Activated CD4-positive, CD25-positive, alpha-beta regulatory T cell treated with anti-CD3 and anti-CD28 coated beads, Interleukin-2, amount 50 U/mL, for 24 hours (primary cell): ENCODE measurements around the gene SCAP.

Experiments used
- ATAC-seq, 2 donors: fragments of 150-1000 bp; cut with Tn5 transposase; one replicate each; pipeline ENCODE4 v1.10.0; 2021; ENCODE audit warnings: mild to moderate bottlenecking in 1 of 2, moderate library complexity in 1 of 2

SCAP gene

DNA sequence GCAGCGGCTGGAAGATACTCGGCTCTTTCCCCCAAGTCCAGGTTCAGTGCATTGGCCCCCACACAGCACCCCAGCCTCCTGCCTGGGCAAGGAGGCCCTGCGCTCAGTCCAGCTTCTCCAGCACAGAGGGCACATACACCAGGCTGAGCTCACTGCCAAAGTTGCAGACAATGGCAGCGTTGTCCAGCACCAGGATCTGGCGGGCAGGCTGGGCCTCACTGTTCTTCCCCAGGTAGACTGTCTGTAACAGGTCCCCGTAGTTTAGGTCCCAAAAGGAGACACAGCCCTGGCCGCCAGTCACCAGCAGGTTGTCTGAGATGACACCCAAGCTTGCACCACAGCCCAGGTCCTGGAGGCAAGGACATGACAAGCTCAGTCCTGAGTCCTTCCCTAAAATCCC lies 62.0 kb downstream of the SCAP start:
- ATAC-seq: no peak

GRCh38 chr3:47412842-47413520 lies 62.8 kb downstream of the SCAP start:
- no peak for ATAC-seq

- no peak for ATAC-seq
Observed at GRCh38 chr3:47412453-47412756, 63.3 kb downstream of the SCAP start.

GRCh38 chr3:47411696-47412452 lies 63.9 kb downstream of the SCAP start:
- no peak for ATAC-seq

GRCh38 chr3:47410801-47411646 lies 64.7 kb downstream of the SCAP start:
- no peak for ATAC-seq

DNA sequence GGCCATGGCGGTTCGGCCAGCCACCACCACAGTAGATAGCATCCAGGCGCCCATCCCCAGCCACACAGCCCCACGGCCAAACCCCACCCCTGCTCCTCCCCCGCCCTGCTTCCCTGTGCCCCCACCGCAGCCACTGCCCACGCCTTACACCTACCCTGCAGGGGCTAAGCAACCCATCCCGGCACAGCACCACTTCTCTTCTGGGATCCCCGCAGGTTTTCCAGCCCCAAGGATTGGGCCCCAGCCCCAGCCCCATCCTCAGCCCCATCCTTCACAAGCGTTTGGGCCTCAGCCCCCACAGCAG lies 65.4 kb downstream of the SCAP start:
- no peak for ATAC-seq

DNA sequence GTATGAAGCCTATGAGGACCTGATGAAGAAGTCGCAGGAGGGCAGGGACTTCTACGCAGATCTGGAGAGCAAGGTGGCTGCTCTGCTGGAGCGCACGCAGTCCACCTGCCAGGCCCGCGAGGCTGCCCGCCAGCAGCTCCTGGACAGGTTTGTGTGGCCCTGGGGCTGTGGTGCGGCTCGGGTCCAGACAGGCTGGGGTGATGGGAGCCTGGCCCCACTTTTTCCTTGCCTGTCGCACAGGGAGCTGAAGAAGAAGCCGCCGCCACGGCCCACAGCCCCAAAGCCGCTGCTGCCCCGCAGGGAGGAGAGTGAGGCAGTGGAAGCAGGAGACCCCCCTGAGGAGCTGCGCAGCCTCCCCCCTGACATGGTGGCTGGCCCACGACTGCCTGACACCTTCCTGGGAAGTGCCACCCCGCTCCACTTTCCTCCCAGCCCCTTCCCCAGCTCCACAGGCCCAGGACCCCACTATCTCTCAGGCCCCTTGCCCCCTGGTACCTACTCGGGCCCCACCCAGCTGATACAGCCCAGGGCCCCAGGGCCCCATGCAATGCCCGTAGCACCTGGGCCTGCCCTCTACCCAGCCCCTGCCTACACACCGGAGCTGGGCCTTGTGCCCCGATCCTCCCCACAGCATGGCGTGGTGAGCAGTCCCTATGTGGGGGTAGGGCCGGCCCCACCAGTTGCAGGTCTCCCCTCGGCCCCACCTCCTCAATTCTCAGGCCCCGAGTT lies 65.9 kb downstream of the SCAP start:
- no peak for ATAC-seq

GRCh38 chr3:47409284-47409683 lies 66.5 kb downstream of the SCAP start:
- no peak for ATAC-seq

- ATAC-seq: no peak
Observed at GRCh38 chr3:47408839-47409229, 66.9 kb downstream of the SCAP start.

DNA sequence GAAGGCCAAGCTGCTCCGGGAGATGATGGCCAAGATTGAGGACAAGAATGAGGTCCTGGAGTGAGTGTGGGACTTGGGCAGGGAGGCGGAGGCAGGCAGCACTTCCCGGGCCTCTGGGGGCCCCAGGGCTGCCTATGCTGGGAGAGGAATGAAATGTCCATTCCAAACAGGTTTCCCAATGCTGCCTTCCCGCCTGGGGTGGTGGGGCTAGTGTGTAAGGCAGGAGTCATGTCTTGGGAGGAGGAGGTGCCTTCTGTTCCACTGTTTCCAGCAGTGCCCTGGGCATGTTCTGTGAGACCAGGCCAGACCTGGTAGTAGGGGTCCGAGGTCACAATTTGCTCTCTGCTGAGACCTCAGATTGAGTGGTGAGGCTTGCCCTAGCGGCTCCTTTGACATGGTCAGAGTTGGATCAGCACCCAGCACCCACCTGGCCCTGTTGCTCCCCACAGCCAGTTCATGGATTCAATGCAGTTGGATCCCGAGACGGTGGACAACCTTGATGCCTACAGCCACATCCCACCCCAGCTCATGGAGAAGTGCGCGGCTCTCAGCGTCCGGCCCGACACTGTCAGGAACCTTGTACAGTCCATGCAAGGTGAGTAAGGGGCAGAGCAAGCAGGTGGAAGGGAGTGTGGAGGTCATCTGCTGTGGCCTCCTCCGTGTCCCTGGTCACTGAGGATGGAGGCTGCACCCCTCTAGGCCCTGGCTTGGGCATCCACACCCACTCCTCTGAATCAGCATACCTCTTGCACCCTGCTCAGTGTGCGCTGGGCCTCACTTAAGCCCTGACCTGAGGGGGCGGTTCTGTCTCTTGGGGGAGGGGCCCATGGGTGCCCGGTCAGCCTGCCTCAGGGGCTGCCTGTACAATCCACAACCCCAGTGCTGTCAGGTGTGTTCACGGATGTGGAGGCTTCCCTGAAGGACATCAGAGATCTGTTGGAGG lies 67.6 kb downstream of the SCAP start:
- ATAC-seq: no peak

DNA sequence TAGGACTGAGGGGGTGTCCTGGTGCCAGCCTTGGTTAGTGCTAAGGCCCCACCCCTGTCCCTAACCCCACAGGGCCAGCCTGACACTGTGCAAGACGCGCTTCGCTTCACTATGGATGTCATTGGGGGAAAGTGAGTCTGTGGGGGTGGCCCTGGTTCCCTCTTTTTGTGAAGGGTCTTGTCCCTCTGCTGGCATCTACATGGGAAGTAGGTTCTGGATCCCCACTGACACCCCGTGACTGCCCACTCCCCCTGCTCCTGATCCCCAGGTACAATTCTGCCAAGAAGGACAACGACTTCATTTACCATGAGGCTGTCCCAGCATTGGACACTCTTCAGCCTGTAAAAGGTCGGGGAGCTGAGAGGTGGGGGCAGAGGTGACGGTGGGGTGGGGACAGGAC lies 68.5 kb downstream of the SCAP start:
- ATAC-seq: no peak

DNA sequence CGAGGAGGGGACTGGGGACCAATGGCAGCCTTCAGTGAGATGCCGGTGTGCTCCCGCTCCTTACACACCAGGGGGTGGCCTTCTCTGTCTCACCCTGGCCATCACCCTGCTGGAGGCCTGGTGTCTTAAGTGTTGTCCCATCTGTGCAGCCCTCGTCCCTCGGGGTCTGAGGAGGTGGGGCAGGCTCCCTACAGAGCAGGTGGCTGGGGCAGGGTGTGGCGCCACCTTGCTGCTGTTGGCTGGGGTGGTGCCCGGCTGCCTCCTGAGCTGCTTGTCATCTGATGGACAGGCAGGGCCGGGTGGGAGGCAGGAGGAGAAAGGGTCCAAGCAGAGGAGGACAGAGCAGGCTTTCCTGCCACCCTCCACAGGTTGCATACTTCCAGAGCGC lies 69.0 kb downstream of the SCAP start:
- ATAC-seq: no peak

DNA sequence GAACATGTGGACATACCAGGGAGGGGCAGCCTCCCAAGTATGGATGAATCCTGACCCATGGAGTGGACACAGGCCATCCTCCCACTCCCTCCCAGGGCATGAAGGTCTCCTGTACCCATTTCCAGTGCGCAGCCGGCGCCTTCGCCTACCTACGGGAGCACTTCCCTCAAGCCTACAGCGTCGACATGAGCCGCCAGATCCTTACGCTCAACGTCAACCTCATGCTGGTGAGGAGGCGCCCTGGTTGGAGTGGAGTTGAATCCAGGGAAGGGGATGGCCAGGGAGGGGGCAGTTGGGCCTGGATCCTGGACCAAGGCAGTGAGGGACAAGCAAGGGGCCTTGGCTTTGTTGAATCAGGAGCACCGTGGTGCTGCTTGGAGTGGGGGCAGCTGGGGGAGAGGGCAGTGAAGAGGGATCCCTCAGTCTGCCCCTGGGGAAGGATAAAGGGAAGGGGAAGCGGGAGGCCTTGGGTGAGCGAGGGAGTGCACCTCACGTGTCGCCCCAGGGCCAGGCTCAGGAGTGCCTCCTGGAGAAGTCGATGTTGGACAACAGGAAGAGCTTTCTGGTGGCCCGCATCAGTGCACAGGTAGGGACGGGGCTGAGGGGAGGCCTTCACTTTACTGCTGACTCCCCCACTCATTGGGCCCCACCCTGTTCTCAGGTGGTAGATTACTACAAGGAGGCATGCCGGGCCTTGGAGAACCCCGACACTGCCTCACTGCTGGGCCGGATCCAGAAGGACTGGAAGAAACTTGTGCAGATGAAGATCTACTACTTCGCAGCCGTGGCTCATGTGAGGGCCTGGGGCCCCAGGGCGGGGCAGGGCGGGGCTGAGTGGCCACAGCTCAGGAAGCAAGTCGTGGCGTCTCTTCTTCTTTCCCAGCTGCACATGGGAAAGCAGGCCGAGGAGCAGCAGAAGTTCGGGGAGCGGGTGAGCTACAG lies 69.7 kb downstream of the SCAP start:
- ATAC-seq: no peak

DNA sequence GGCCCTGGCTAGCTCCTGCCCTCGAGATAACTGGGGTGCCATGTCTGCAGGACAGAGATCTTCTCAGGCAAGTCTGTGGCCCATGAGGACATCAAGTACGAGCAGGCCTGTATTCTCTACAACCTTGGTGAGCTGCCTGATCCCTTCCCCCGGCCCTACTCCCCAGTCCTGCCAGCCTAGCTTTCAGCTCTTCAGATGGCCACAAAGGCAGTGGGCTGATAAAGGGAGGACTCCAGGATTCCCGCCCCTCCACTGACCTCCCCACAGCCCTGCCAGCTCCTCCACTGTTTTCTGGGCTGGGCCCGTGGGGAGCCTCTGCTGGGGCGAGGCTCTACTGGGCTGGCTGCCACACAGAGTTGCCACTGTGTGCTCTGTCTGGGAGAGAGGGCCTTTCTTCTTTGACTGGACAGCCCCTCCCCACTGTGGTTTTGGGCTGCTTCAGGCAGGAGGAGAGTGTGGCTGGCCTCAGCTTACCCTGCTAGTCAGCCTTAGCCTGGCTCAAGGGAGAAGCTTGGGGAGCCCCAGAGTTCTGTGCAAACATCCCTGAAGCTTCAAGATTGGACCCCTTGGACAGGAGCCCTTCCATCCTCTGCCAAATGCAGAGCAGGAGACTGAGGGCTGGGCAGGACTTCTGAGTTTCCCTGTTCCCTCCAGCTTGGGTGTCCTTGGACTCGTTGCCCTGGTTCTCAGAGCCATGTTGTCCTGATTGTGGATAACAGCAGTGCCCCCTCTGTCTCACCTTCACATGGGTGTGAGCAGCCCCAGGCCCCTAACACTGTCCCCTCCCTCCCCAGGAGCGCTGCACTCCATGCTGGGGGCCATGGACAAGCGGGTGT lies 70.6 kb downstream of the SCAP start:
- ATAC-seq: no peak

- no peak for ATAC-seq
Observed at GRCh38 chr3:47404431-47404876, 71.3 kb downstream of the SCAP start.

- ATAC-seq: no peak
Observed at GRCh38 chr3:47399531-47400270, 76.0 kb downstream of the SCAP start.

DNA sequence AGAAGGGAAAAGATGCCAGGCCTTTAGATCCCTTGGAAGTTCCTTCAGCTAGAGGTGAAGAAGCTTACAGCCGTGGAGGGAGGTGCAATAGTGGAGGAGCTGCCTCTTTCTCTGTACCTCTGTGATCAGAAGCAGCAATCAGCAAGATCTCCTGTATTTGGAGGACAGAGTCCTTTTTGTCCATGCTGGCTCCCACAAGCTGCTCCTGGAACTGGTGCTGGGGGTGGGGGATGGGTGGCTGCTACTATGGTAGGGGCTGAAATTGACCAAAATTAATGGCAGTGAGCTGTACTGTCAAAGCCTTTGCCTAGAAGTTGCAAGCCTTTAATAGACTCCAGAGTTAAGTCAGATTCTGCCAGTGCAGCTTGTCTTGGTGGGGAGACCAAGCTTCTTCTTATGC lies 76.7 kb downstream of the SCAP start:
- ATAC-seq: no peak

DNA sequence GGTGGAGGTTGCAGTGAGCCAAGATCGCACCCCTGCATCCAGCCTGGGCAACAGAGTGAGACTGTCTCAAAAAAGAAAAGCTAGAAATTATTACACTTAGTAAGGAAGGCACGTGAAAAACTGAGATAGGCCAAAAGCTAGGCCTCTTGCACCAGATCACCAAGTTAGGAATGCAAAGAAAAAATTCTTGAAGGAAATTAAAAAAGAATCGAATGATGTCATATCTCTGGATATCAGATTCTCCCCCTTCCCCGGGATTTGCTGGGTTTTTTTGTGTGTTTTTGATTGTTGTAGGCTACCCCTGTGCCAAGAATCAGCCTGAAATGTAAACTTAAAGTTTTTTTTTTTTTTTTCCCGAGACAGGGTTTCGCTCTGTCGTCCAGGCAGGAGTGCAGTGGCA lies 77.5 kb downstream of the SCAP start:
- ATAC-seq: no peak

DNA sequence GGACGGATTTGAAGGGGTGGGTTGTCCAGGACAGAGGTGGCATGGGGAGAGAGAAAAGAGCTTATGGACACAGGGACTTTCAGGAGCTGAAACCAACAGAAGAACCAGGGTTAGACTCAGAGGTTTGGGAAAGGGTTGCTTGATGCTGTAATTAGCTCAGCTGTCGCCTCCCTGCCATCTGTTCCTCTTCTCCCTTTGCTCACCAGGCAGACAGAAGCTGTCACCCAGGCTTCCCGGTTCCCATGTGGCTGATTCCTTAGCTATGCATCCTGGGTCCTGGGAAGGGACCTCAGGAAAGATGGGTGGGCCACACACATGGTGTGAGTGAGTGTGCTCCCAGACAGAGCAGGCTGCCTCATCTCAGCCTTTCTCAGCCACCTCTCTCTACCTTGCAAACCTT lies 80.9 kb downstream of the SCAP start:
- ATAC-seq: no peak
